GM12874 (cell line): ENCODE data around the gene TWNK.

Experiments used
- CTCF ChIP-seq: IDR thresholded peaks from 2 replicates; pipeline ENCODE4 v1.5.1; 2011; ENCODE audit warnings: low read depth, mild to moderate bottlenecking, control low read depth, low read length, moderate library complexity; ENCODE audit not compliant: insufficient read depth

The TWNK gene

GRCh38 chr10:100989088-100989487 lies 1.7 kb downstream of the TWNK start:
- no peak for TF ChIP-seq CTCF

DNA sequence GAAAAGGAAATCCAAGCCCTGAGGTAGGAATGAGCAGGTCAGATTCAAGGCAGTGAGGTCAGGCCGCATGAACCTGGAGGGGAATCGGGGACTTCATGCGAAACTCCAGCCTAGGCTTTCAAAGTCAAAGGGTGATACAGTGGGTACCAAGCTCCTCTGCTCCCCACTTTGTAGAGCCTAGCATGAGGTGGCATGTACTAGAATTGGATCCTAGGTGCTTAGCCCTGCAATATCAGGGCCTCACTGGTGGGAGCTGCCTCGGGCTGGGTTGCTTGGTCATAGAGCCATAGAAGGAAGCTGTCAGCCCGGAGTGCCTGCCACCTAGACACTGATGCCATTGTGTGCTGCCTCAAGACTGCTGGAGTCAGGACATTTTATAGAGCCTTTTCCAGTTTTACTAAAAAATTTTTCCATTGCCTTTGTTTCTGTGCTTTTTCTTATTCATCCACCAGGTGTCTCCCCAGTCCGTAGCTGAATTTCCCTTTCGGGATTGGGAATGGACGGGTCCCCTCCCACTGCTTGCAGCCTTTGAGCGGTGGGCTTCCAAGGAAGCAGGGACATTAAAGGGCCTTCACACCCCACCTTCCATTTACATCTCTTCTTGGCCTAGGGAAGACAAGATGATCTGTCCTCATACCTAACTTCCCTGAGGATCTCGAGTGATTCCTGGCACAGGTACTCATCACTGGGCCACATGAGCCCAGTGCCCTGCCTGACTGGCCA lies 6.8 kb downstream of the TWNK start:
- 0 out of 2 replicates have a peak, but pooled peaks have one; percentile 3 for TF ChIP-seq CTCF

DNA sequence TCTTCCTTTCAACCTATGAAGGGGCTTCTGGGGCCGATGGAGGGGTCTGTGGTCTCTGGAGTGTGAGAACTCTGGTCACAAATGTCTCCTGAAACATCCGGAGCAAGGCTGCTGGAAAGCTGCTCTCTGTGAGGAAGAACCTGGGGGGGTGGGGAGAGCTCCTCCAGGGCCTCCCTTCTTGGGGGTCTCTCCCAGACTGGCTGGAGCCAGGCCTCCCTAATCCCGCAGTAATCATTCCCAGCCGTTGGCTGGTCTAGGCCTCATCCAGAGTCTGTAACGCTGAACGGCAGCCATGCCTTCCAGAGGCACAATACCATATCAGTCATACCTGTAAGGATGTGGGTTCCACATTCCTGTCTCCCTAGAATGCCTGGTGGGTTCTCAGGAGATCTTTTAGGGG lies 7.8 kb downstream of the TWNK start:
- TF ChIP-seq CTCF: no peak

GRCh38 chr10:100996678-100997359 lies 9.5 kb downstream of the TWNK start:
- TF ChIP-seq CTCF: no peak

DNA sequence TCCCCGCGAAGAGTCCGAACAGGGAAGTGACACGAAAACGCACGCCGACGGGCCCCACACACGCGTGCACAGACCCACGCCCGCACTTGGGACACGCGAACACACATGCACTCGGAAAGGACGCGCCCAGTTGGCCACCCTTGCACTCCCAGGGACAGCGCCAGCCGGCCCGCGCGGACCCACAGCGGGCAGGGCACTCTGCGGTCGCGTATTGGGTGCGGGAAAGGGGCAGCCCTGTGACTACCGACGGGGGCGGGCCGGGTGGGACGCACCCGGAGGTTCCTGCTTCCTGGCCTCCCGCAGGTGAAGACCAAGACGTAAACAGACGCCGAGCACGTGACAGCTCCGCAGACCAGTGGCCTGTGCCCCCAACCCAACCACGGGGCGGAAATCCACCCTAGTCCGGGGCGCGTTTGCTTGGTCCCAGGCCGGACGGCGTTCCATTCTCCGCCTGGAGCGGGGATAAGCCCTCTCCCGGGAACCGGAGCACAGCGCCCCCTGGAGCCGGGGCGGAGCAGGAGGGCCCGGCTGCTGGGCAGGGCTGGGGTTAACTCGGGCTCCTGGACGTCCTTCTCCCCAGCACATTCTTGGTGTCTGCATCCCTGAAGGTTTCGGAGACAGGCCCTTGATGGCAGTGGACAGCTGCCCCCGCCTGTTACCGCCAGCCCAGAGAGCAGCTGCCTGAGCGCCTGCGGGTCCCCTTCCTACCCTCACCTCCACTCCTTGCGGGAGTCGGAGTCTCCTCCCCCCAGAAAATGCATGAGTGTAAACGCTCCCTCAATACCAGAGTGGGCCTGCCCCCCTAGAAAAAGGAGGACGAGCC lies 10.2 kb downstream of the TWNK start:
- peak; percentile 92 for TF ChIP-seq CTCF

GRCh38 chr10:100998183-100998990 lies 11.0 kb downstream of the TWNK start:
- no peak for TF ChIP-seq CTCF
